A172 (cell line): Measurements from ENCODE around the gene ZNF280D. TPM values are rescaled to one million over a fixed set of nuclear protein-coding genes. Genes with fewer than 3 reads are reported as not detected.

Experiments used
- DNase-seq: peaks from one replicate; pipeline ENCODE4 v3.0.0-alpha.2; 2015; ENCODE audit warnings: low spot score
- total RNA-seq: library from RNA; depleted of rRNA; stranded (reverse); fragments of >200 nt; shearing (Covaris generic); gene quantifications from 2 replicates; pipeline ENCODE4 v1.2.3, GENCODE V29; 2014; rRNA removed

The ZNF280D gene
- total RNA-seq, 1 experiment from 2014 or later = 16.2 TPM

DNA sequence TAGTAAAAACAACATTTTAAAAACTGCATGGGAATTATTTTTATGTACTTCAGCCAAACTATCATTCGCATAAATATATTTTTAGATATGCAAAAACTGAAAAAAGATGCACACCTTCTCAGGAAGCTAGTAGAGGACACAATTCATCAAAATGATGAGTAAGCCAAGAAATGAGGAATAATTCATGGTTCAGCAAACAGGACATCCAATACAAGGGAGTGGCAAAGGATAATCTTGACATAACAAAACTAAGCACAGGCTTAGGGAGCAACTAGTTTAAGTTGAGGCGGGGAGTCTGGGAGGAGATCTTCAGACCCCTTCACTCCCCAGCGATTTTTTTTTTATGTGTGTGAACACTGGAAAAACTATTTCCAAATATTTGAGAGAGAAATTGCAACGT lies 93.7 kb downstream of the ZNF280D start:
- no peak for DNase-seq

DNA sequence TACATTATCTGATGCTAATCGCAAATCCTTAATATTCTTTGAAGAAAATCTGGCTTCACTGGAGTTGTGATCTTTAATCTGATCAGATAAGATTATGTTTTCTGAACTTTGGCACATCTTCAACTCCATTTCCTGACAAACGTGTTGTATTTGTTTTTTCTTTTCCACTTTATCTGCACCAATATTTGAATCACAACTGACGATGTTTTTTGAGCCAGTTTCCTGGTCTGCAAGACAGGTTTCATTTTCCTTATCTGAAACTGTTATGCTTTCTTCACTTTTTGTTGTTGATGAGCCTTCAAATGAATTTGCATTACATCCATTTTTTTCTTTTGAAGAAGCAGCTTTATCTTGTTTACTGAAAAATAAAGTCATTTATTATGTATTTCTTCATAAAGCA lies 101.5 kb downstream of the ZNF280D start:
- DNase-seq = no peak

DNA sequence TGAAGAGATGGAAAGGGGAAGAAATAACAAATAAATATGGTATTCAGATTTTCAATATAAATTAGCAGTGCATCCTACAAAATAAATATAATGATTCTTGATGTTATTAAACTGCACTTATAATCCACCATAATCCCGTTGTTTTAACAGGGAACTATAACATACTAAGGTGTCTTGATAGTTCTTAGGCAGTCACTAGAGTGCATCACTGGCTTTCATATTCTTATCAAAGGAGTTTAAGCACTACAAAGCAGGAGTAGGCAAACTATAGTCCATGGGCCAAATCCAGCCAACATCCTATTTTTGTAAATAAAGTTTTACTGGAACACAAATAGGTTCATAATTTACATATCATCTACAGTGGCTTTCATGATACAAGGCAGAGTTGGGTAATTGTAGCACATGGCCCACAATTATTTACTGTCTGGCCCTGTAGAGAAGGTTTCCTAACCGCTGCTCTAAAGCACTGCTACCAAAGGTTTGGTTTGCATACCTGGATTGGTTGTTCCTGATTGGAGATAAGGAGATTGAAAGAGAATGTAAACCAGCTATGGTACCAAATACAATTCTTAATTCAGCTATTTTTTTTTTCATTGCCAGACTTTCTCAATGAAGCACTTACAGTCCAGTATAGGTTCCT lies 104.3 kb downstream of the ZNF280D start:
- no peak for DNase-seq

DNA sequence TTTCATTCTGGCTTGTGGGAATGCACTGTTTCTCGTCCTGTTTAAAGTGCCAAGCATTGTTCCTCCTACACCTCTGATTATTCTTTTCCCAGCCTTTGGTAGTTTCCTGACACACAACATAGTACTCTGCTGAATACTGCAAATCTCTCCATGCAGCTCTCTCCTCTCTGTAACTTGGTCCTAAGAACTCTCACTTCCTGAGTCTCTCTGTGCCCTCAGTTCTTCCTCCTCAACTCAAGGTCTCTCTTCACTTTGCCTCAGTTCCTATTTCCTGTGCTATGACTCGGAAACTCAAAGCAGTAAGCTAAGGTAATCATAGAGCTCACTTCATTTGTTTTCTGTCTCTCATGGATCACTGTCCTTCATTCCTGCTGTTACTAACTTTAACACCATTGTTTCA lies 113.4 kb downstream of the ZNF280D start:
- DNase-seq = no peak

DNA sequence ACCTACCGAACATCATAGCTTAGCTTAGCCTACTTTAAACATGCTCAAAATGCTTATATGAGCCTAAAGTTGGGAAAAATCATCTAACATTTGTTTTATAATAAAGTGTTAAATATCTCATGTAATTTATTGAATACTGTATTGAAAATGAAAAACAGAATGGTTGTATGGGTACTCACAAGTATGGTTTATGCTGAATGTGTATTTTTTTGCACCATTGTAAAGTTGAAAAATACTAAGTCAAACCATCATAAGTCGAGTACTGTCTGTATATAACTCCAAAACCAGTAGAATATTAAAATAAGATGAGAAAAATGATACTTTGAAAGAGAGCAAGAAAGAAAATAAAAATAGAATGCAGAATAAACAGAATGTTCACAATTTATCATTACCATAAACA lies 115.7 kb downstream of the ZNF280D start:
- DNase-seq = no peak

- no peak for DNase-seq
Observed at GRCh38 chr15:56616551-56616950, 116.8 kb downstream of the ZNF280D start.

DNA sequence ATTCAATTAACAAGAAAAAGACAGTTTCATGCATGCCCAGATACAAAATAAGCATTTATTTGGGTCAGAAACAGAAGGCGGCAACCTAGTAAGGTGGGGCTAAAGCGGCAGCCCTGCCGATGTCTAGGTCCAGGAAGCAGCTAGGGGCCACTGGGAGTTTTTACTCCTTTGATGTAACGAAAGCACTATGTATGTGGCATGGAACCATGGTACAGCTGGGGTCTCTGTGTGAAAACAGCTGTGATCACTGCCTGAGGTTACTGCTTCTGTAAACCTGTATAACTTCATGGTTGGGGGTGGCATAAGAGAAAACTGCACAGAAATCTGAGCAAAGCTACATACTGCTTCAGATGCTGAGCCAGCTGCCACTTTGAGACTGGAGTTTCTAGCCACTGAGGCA lies 119.5 kb downstream of the ZNF280D start:
- no peak for DNase-seq

DNA sequence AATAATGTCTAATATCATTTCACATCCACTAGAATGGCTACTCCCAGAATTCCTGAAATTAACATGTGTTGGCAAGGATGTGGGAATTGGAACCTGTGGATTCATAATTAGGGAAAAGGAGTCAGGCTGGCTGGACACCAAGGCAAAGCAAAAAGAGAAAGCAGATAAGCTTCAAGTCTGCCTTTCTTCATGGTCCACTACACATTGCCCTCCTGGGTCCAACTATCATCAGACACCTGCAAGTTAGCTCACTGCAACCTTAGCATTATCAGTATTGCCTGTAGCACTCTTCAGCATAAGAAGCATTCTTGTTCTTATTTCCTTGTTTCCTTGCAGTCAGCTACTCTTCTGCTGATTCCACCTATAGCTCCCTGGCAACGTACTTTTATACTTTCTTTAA lies 124.3 kb downstream of the ZNF280D start:
- DNase-seq = no peak

- DNase-seq = no peak
Observed at GRCh38 chr15:56608140-56608778, 125.0 kb downstream of the ZNF280D start.

GRCh38 chr15:56602253-56602652 lies 131.1 kb downstream of the ZNF280D start:
- no peak for DNase-seq

DNA sequence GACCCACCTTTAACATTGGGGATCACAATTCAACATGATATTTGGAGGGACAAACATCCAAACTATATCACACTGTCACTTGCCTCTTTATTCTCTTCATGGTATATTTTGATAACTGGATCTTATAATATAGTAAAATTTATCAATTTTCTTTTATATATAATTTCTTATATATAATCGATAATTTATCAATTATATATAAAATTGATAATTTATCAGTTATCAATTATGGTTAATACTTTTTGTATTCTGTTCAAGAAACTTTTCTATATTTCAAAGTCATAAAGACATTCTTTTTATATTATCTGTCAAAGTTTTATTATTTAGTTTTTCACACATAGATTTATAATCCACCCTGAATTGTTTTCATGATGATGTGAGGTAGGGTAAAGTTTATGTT lies 132.9 kb downstream of the ZNF280D start:
- no peak for DNase-seq

DNA sequence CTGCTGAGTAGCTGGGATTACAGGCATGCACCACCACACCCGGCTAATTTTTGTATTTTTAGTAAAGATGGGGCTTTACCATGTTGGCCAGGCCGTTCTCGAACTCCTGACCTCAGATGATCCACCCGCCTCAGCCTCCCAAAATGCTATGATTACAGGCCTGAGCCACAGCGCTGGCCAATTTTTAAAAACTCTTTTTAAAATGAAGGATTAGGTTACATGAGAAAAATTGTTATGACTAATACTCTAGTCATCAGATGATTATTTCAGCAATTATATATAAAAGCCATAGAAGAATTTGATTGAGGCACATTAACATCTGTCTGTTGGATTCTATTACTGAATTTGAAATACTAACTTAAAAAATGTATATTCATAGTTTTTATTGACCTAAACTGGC lies 134.3 kb downstream of the ZNF280D start:
- DNase-seq = peak; percentile 3

DNA sequence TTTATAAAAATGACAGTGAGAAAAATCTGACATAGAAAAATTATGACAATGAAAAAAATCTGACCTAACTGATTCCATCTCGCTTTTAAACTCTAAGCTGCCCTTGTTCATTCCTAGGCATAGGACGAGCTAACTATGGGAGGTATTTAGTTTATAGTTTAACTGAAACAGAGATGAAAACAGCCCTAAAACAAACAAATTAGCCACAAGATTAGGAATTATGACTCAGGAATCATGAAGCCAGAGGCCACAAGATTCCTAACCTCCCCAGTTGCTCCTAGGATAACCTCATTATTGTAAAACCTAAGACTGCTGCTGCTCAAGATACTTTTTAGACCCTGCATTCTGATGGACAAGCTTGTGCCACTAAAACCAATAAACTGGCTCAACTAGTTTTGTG lies 145.6 kb downstream of the ZNF280D start:
- DNase-seq = peak; percentile 22

- DNase-seq = no peak
Observed at GRCh38 chr15:56586206-56586605, 147.1 kb downstream of the ZNF280D start.

DNA sequence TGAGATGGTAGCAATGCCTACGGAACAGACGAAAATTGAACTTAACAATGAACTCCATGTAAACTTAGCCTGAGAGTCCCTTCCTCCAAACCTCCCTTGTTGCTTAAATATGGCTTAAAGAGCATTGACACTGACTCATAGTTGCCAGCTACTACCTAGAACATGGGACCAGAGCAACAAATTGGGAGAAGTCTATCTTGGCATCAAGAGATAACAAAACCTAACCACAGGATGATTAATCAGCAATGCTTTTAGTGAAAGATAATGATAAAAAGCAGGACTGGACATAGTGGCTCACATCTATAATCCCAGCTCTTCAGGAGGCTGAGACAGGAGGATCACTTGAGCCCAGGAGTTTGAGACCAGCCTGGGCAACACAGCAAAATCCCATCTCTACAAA lies 150.5 kb downstream of the ZNF280D start:
- peak; percentile 51 for DNase-seq

Other genes with a start within 250 kb of the ZNF280D start
- gene TCF12, start 185.1 kb upstream of the ZNF280D start, total RNA-seq = 53.8 and 133 TPM in 2 replicates